Upper lobe of left lung (tissue), 4 donors: ENCODE measurements around the gene PCDHA2.

Source experiments
- CTCF ChIP-seq, 6 experiments: fragments of 450-650 bp in 4 of 6; fragments of 200-600 bp in 2 of 6; sonication (generic) in 2 of 6; IDR thresholded peaks; one replicate each; pipeline ENCODE4 v1.5.1; 2016 to 2019; ENCODE audit warnings: antibody characterized with exemption in 6 of 6
- POLR2A ChIP-seq, 4 donors: fragments of 450-650 bp; IDR thresholded peaks; one replicate each; pipeline ENCODE4 v1.5.1; 2016 to 2017; ENCODE audit warnings: antibody characterized with exemption in 4 of 4, mild to moderate bottlenecking in 2 of 4
- POLR2AphosphoS5 ChIP-seq, 2 donors: sonication (generic); formaldehyde crosslinking; IDR thresholded peaks; one replicate each; pipeline ENCODE4 v1.5.1; 2017; ENCODE audit warnings: antibody characterized with exemption in 2 of 2

- TF ChIP-seq POLR2AphosphoS5 (IDR thresholded peaks at IDR 0.05), result no peak
- TF ChIP-seq POLR2A (IDR thresholded peaks at IDR 0.05), result no peak
- no peak for TF ChIP-seq CTCF (IDR thresholded peaks at IDR 0.05)
Observed at GRCh38 chr5:140823475-140823874, 28.8 kb downstream of the PCDHA2 start.
